SK-N-MC (cell line): Measurements from ENCODE around the gene CBLL1.

Experiments
- EZH2 ChIP-seq: fragments of 200-600 bp; sonication (generic); IDR thresholded peaks from one replicate; pipeline ENCODE4 v1.6.1; 2017; ENCODE audit warnings: antibody characterized with exemption
- FOXP2 ChIP-seq: optimal IDR thresholded peaks from 2 replicates; pipeline ENCODE3; 2011; ENCODE audit warnings: mild to moderate bottlenecking, moderate library complexity; ENCODE audit not compliant: insufficient read depth; ENCODE audit errors: extremely low read length, control extremely low read depth
- POLR2AphosphoS5 ChIP-seq: IDR thresholded peaks from 2 replicates; pipeline ENCODE4 v1.6.1; 2012; ENCODE audit warnings: mild to moderate bottlenecking, low read depth, low read length, borderline replicate concordance

GRCh38 chr7:107778283-107778682 is 34.3 kb downstream of the CBLL1 start:
- no peak for TF ChIP-seq POLR2AphosphoS5
- TF ChIP-seq EZH2 = no peak
- no peak for TF ChIP-seq FOXP2
